Neural cell (in vitro differentiated cells): Measurements from ENCODE around the gene VPS72.

Source experiments
- EP300 ChIP-seq: fragments of 450-650 bp; conservative IDR thresholded peaks from 2 replicates; pipeline ENCODE4 v1.6.1; 2014; ENCODE audit warnings: antibody characterized with exemption, mild to moderate bottlenecking, moderate library complexity; ENCODE audit not compliant: poor library complexity, severe bottlenecking
- EZH2 ChIP-seq: fragments of 200-600, 300-800 bp; shearing (Covaris generic), sonication (generic); IDR thresholded peaks from 2 replicates; pipeline ENCODE4 v1.6.1; 2014; ENCODE audit warnings: antibody characterized with exemption, low read length, borderline replicate concordance, mild to moderate bottlenecking; ENCODE audit not compliant: insufficient read depth, poor library complexity, severe bottlenecking
- POLR2AphosphoS5 ChIP-seq: IDR thresholded peaks from 2 replicates; pipeline ENCODE4 v1.6.1; 2012
- SMC3 ChIP-seq: fragments of 450-650 bp; conservative IDR thresholded peaks from 2 replicates; pipeline ENCODE4 v1.6.1; 2014; ENCODE audit warnings: antibody characterized with exemption, mild to moderate bottlenecking, moderate library complexity; ENCODE audit not compliant: poor library complexity
- TF ChIP-seq, protein P1 (sequence below): fragments of 450-650 bp; IDR thresholded peaks from 2 replicates; pipeline ENCODE4 v1.5.1; 2014; ENCODE audit warnings: antibody characterized with exemption, mild to moderate bottlenecking, moderate library complexity; ENCODE audit not compliant: poor library complexity, severe bottlenecking
- TF ChIP-seq, protein P2 (sequence below): IDR thresholded peaks from 2 replicates; pipeline ENCODE4 v1.6.1; 2012; ENCODE audit warnings: borderline replicate concordance

DNA sequence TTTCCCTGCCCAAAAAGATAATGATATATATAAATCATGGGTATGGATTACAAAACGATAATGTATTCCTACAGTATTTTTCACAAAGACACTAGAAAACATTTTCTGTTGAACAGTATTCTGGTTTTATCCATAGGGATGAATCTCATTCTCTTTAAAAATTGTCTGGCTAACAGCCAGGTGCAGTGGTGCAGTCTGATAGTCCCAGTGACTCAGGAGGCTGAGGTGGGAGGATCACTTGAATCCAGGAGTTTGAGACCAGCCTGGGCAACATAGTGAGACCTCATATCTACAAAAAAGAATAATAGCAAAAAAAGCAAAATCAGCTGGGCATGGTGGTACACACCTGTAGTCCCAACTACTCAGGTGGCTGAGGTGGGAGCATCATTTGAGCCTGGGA lies 31.6 kb upstream of the VPS72 start:
- TF ChIP-seq, protein P1, sequence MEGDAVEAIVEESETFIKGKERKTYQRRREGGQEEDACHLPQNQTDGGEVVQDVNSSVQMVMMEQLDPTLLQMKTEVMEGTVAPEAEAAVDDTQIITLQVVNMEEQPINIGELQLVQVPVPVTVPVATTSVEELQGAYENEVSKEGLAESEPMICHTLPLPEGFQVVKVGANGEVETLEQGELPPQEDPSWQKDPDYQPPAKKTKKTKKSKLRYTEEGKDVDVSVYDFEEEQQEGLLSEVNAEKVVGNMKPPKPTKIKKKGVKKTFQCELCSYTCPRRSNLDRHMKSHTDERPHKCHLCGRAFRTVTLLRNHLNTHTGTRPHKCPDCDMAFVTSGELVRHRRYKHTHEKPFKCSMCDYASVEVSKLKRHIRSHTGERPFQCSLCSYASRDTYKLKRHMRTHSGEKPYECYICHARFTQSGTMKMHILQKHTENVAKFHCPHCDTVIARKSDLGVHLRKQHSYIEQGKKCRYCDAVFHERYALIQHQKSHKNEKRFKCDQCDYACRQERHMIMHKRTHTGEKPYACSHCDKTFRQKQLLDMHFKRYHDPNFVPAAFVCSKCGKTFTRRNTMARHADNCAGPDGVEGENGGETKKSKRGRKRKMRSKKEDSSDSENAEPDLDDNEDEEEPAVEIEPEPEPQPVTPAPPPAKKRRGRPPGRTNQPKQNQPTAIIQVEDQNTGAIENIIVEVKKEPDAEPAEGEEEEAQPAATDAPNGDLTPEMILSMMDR = no peak
- TF ChIP-seq EP300 (no peak), EZH2 (no peak), SMC3 (no peak), POLR2AphosphoS5 (no peak)
- TF ChIP-seq, protein P2, sequence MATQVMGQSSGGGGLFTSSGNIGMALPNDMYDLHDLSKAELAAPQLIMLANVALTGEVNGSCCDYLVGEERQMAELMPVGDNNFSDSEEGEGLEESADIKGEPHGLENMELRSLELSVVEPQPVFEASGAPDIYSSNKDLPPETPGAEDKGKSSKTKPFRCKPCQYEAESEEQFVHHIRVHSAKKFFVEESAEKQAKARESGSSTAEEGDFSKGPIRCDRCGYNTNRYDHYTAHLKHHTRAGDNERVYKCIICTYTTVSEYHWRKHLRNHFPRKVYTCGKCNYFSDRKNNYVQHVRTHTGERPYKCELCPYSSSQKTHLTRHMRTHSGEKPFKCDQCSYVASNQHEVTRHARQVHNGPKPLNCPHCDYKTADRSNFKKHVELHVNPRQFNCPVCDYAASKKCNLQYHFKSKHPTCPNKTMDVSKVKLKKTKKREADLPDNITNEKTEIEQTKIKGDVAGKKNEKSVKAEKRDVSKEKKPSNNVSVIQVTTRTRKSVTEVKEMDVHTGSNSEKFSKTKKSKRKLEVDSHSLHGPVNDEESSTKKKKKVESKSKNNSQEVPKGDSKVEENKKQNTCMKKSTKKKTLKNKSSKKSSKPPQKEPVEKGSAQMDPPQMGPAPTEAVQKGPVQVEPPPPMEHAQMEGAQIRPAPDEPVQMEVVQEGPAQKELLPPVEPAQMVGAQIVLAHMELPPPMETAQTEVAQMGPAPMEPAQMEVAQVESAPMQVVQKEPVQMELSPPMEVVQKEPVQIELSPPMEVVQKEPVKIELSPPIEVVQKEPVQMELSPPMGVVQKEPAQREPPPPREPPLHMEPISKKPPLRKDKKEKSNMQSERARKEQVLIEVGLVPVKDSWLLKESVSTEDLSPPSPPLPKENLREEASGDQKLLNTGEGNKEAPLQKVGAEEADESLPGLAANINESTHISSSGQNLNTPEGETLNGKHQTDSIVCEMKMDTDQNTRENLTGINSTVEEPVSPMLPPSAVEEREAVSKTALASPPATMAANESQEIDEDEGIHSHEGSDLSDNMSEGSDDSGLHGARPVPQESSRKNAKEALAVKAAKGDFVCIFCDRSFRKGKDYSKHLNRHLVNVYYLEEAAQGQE = no peak
